HG03095 (cell line): ENCODE measurements around the gene PAFAH1B2.

Experiments
- ATAC-seq: cut with Tn5 transposase; IDR thresholded peaks from one replicate; pipeline ENCODE4 v1.9.1; 2021; ENCODE audit warnings: moderate library complexity; ENCODE audit not compliant: unreplicated experiment

PAFAH1B2 gene

GRCh38 chr11:117220568-117220967, 76.5 kb downstream of the PAFAH1B2 start:
- no peak for ATAC-seq

GRCh38 chr11:117220999-117221774, 77.1 kb downstream of the PAFAH1B2 start:
- no peak for ATAC-seq

GRCh38 chr11:117221775-117222517, 77.9 kb downstream of the PAFAH1B2 start:
- ATAC-seq: no peak

GRCh38 chr11:117222991-117223740, 79.1 kb downstream of the PAFAH1B2 start:
- ATAC-seq: no peak

- ATAC-seq: no peak
Measured at GRCh38 chr11:117223741-117224689, 79.9 kb downstream of the PAFAH1B2 start.

- ATAC-seq: no peak
Measured at GRCh38 chr11:117225553-117226170, 81.6 kb downstream of the PAFAH1B2 start.
